Measurements from ENCODE around the gene PDE11A.

DNA sequence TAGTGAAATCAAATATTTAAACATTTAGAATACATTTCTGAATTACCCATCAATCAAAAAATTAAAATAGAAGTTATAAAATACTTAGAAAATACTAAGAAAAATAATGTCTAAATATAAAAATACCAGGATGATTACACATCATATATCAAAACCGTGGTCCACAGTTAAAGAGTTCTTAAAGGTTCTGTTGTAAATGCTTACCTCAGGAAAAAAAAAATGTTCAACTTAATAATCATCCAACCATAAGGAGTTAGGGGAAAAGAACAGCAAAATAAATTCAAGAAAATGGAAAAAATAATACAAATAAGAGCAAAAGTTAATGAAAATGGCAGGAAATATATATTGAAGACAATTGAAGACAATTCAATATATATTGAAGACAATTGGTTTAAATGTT is 43.2 kb downstream of the PDE11A start:
- TF ChIP-seq, protein P1, sequence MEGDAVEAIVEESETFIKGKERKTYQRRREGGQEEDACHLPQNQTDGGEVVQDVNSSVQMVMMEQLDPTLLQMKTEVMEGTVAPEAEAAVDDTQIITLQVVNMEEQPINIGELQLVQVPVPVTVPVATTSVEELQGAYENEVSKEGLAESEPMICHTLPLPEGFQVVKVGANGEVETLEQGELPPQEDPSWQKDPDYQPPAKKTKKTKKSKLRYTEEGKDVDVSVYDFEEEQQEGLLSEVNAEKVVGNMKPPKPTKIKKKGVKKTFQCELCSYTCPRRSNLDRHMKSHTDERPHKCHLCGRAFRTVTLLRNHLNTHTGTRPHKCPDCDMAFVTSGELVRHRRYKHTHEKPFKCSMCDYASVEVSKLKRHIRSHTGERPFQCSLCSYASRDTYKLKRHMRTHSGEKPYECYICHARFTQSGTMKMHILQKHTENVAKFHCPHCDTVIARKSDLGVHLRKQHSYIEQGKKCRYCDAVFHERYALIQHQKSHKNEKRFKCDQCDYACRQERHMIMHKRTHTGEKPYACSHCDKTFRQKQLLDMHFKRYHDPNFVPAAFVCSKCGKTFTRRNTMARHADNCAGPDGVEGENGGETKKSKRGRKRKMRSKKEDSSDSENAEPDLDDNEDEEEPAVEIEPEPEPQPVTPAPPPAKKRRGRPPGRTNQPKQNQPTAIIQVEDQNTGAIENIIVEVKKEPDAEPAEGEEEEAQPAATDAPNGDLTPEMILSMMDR (IDR thresholded peaks at IDR 0.05): no peak
- TF ChIP-seq POLR2A (IDR thresholded peaks at IDR 0.05): no peak
